Trophoblast cell (in vitro differentiated cells and primary cell): ENCODE data around the gene GTF2F2.

ENCODE experiments used
- DNase-seq, 2 donors: peaks; one replicate each; pipeline ENCODE4 v3.0.0-alpha.2; 2016
- H2AFZ ChIP-seq: 2 replicates; pipeline ENCODE4 v1.6.1; 2013; ENCODE audit warnings: low read length, moderate library complexity, mild to moderate bottlenecking; ENCODE audit not compliant: insufficient read depth, poor library complexity
- H2AK5ac ChIP-seq: 2 replicates; pipeline ENCODE4 v1.6.1; 2013; ENCODE audit warnings: mild to moderate bottlenecking, low read length
- H2BK120ac ChIP-seq: 2 replicates; pipeline ENCODE4 v1.6.1; 2013; ENCODE audit warnings: low read length, mild to moderate bottlenecking, moderate library complexity; ENCODE audit not compliant: insufficient read depth, poor library complexity
- H2BK12ac ChIP-seq: 2 replicates; pipeline ENCODE4 v1.6.1; 2013; ENCODE audit warnings: mild to moderate bottlenecking, low read length, moderate library complexity
- H2BK5ac ChIP-seq: 2 replicates; pipeline ENCODE4 v1.6.1; 2013; ENCODE audit warnings: low read length, low read depth, moderate library complexity, mild to moderate bottlenecking; ENCODE audit not compliant: poor library complexity
- H3K14ac ChIP-seq: 2 replicates; pipeline ENCODE4 v1.6.1; 2013; ENCODE audit warnings: mild to moderate bottlenecking, low read length
- H3K18ac ChIP-seq: 2 replicates; pipeline ENCODE4 v1.6.1; 2013; ENCODE audit warnings: mild to moderate bottlenecking, low read length
- H3K23ac ChIP-seq: 2 replicates; pipeline ENCODE4 v1.6.1; 2013; ENCODE audit warnings: low read length
- H3K27ac ChIP-seq: 2 replicates; pipeline ENCODE4 v1.5.1; 2013; ENCODE audit warnings: low read depth, mild to moderate bottlenecking, inconsistent platforms, low read length, moderate library complexity
- H3K27me3 ChIP-seq: 2 replicates; pipeline ENCODE4 v1.6.1; 2013; ENCODE audit warnings: inconsistent platforms, mild to moderate bottlenecking, low read length, moderate library complexity; ENCODE audit not compliant: insufficient read depth
- H3K36me3 ChIP-seq, 2 experiments: 1 replicate in 1 of 2; 2 replicates in 1 of 2; pipeline ENCODE4 v1.6.1; 2013; ENCODE audit warnings: low read length in 2 of 2, mild to moderate bottlenecking in 2 of 2, moderate library complexity in 1 of 2; ENCODE audit not compliant: insufficient read depth in 2 of 2, control insufficient read depth in 1 of 2
- H3K4ac ChIP-seq: 2 replicates; pipeline ENCODE4 v1.6.1; 2013; ENCODE audit warnings: low read depth, mild to moderate bottlenecking, low read length, moderate library complexity
- H3K4me1 ChIP-seq, 2 experiments: 1 replicate in 1 of 2; 2 replicates in 1 of 2; pipeline ENCODE4 v1.6.1; 2013; ENCODE audit warnings: low read length in 2 of 2, mild to moderate bottlenecking in 2 of 2, moderate library complexity in 1 of 2; ENCODE audit not compliant: insufficient read depth in 2 of 2, control insufficient read depth in 1 of 2
- H3K4me2 ChIP-seq: 2 replicates; pipeline ENCODE4 v1.6.1; 2013; ENCODE audit warnings: inconsistent platforms, mild to moderate bottlenecking, low read length, moderate library complexity
- H3K4me3 ChIP-seq: 2 replicates; pipeline ENCODE4 v1.5.1; 2013; ENCODE audit warnings: mild to moderate bottlenecking, low read depth, low read length, inconsistent platforms
- H3K79me1 ChIP-seq: one replicate; pipeline ENCODE4 v1.6.1; 2013; ENCODE audit warnings: low read length
- H3K79me2 ChIP-seq: 2 replicates; pipeline ENCODE4 v1.6.1; 2013; ENCODE audit warnings: low read length, mild to moderate bottlenecking; ENCODE audit not compliant: control insufficient read depth, insufficient read depth, poor library complexity
- H3K9ac ChIP-seq: 2 replicates; pipeline ENCODE4 v1.6.1; 2013; ENCODE audit warnings: mild to moderate bottlenecking, low read length
- H3K9me3 ChIP-seq: 2 replicates; pipeline ENCODE4 v1.6.1; 2013; ENCODE audit warnings: low read depth, mild to moderate bottlenecking, control low read depth, inconsistent platforms, low read length; ENCODE audit not compliant: insufficient read depth
- H4K12ac ChIP-seq: 2 replicates; pipeline ENCODE4 v1.6.1; 2013; ENCODE audit warnings: low read depth, mild to moderate bottlenecking, low read length, moderate library complexity
- H4K8ac ChIP-seq: 2 replicates; pipeline ENCODE4 v1.6.1; 2013; ENCODE audit warnings: low read depth, mild to moderate bottlenecking, low read length, moderate library complexity
- H4K91ac ChIP-seq: one replicate; pipeline ENCODE4 v1.6.1; 2013; ENCODE audit warnings: low read depth, mild to moderate bottlenecking, low read length, moderate library complexity
- WGBS: extraction: QIAGEN DNeasy Blood & Tissue Kit; methylation state at CpG from one replicate; pipeline ENCODE4 v1.1.7; 2013; ENCODE audit warnings: missing lambda C conversion rate; ENCODE audit not compliant: insufficient read length, insufficient coverage; ENCODE audit errors: extremely low coverage; 5-methylcytosine and 5-hydroxymethylcytosine counted together

GTF2F2 gene

DNA sequence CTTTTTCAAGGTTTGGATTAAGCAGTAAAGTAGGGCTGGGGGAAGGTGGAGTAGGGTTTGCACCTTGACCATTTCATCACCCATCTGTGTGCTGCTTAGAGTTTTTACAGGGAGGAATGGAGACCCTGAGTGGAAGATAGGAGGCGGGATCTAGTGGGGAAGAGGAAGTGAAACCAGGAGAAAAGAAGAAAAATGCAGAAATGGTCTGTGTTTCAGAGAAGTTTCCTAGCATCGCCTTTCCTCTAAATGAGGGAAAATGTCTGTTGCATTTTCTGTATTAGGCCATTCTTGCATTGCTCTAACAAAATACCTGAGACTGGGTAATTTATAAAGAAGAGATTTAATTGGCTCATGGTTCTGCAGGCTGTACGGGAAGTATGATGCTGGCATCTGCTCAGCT, 156.6 kb downstream of the GTF2F2 start:
- no peak overlapping the region for H3K4me3 ChIP-seq
- no peak overlapping the region for H2BK5ac ChIP-seq
- no peaks in the 10 kb centered on the region for H3K9me3 ChIP-seq
- H4K12ac ChIP-seq = no peak overlapping the region
- H3K27ac ChIP-seq = no peak overlapping the region
- no peak overlapping the region for H2AFZ ChIP-seq
- H3K4me2 ChIP-seq = no peak overlapping the region
- no CpG with 5 or more reads among the region's 3 CpGs for WGBS
- no peak overlapping the region for H3K23ac ChIP-seq
- no peak overlapping the region for H4K91ac ChIP-seq
- no peaks in the 10 kb centered on the region for H3K4me1 ChIP-seq
- no peak overlapping the region for H4K8ac ChIP-seq
- H3K36me3 ChIP-seq = peaks cover 0 to 1% of the 10 kb centered on the region in 2 experiments
- no peak overlapping the region for H3K14ac ChIP-seq
- no peaks in the 10 kb centered on the region for H3K79me2 ChIP-seq
- peak in 1 of 2 donors; percentile 23 for DNase-seq
- no peak overlapping the region for H2AK5ac ChIP-seq
- no peak overlapping the region for H3K9ac ChIP-seq
- H3K27me3 ChIP-seq = no peaks in the 10 kb centered on the region
- H3K18ac ChIP-seq = no peak overlapping the region
- no peak overlapping the region for H3K4ac ChIP-seq
- no peak overlapping the region for H2BK120ac ChIP-seq
- H2BK12ac ChIP-seq = no peak overlapping the region
- no peaks in the 10 kb centered on the region for H3K79me1 ChIP-seq

DNA sequence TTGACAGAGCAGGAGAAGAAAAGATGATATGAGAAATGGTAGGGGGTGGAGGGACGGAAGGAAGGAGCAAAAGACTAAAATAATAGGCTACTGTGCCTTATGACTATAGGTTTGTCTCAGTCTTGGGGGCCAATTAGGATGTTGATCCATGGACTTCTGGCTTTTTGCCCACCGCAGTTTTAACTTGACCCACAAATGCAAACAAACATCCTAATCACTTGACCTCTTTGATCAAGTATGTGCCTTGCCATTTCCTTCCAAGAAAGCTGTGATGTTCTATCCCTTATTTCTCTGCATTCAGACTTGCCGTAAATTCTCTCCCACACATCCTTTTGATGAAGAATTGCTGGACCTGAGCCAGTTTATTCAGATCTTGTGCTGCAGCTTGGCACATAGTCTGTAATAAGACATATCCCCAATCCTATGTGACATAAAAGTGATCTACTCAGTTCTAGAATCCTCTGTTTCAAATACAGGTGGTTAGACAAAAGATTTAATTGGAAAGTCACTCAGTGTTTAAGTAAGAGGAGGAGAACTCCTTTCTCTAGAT, 157.9 kb downstream of the GTF2F2 start:
- no peaks in the 10 kb centered on the region for H3K4me1 ChIP-seq
- H3K27me3 ChIP-seq = no peaks in the 10 kb centered on the region
- no peak overlapping the region for H2AFZ ChIP-seq
- H2AK5ac ChIP-seq = no peak overlapping the region
- no peak overlapping the region for H2BK120ac ChIP-seq
- H3K36me3 ChIP-seq = peaks cover 0 to 1% of the 10 kb centered on the region in 2 experiments
- no peaks in the 10 kb centered on the region for H3K79me1 ChIP-seq
- no peaks in the 10 kb centered on the region for H3K9me3 ChIP-seq
- no peak overlapping the region for H3K4me3 ChIP-seq
- no peak overlapping the region for H3K18ac ChIP-seq
- no peak overlapping the region for H3K4ac ChIP-seq
- no peak overlapping the region for H2BK12ac ChIP-seq
- H3K79me2 ChIP-seq = no peaks in the 10 kb centered on the region
- no peak overlapping the region for H3K4me2 ChIP-seq
- H3K14ac ChIP-seq = no peak overlapping the region
- H3K27ac ChIP-seq = no peak overlapping the region
- H3K9ac ChIP-seq = no peak overlapping the region
- no peak for DNase-seq
- no peak overlapping the region for H4K8ac ChIP-seq
- H4K91ac ChIP-seq = no peak overlapping the region
- no CpG with 5 or more reads among the region's 3 CpGs for WGBS
- no peak overlapping the region for H4K12ac ChIP-seq
- no peak overlapping the region for H3K23ac ChIP-seq
- no peak overlapping the region for H2BK5ac ChIP-seq

DNA sequence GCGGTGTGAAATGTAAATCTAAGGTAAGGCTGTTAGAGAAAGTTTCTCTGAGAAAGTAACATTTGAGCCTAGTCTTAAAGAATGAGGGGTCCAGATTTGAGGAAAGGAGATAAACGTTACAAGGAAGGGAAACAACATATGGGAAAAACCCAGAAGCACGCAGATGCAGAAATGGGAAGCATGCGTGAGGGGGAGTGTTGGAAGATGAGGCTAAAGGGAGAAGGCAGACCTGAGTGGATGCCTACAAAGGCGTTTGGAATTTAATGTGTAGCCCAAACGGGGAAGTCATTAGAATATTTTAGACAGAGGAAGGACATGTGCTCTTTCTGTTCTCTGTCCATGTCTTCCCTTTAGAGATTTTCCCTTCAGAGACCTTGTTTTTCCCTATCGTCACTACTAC, 159.7 kb downstream of the GTF2F2 start:
- Histone ChIP-seq H2AFZ (no peak overlapping the region), H3K27ac (no peak overlapping the region), H4K91ac (no peak overlapping the region), H3K4ac (no peak overlapping the region), H3K27me3 (no peaks in the 10 kb centered on the region), H3K18ac (no peak overlapping the region), H3K23ac (no peak overlapping the region), H3K4me3 (no peak overlapping the region), H4K12ac (no peak overlapping the region), H3K79me2 (no peaks in the 10 kb centered on the region), H2BK12ac (no peak overlapping the region), H2BK120ac (no peak overlapping the region), H4K8ac (no peak overlapping the region), H3K14ac (no peak overlapping the region), H2BK5ac (no peak overlapping the region), H3K4me2 (no peak overlapping the region), H3K9me3 (no peaks in the 10 kb centered on the region), H3K9ac (no peak overlapping the region), H3K79me1 (no peaks in the 10 kb centered on the region), H2AK5ac (no peak overlapping the region), H3K36me3 (peaks cover 0 to 1% of the 10 kb centered on the region in 2 experiments), H3K4me1 (no peaks in the 10 kb centered on the region)
- DNase-seq = no peak
- WGBS = no CpG with 5 or more reads among the region's 7 CpGs

DNA sequence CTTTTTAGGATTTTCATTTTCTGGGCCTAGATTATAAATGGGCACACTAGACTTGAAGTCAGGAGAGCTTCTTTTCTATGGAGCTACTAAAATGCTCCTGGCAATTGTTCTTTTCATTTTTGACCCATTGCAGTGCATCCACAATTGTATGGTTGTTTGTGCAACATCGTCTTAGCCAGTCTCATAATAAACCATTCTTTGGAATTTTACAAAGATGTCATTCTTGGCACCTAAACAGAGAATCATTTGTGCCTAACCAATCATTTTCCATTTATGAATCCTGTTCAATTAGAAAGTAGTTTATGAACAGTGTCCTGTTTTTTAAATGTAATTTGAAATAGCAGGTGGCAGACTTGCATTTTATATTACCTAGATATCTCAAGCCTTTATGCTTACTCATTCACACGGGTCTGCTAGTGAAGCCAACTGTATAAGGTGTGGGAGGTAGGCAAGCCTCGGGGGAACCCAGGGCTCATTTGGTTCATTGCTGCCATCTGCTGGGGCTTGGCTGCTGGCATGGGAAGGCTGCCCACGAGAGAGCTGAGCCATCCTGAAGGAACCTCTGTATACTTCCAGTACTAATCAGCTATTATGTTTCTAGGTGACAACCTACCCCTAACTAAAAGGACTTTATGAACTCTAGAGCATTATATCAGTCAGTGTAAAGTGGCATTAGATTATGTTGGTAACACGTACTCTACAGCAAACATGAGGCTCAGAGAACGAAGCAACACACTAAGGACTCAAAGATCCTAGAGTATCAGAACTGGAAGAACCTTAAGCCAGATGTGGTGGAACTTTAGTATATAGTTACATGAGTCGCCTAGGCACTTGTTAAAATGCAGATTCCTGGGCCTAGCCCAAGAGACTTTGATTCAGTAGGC, 160.7 kb downstream of the GTF2F2 start:
- Histone ChIP-seq H2BK120ac (no peak overlapping the region), H3K4me1 (no peaks in the 10 kb centered on the region), H2BK12ac (no peak overlapping the region), H4K12ac (no peak overlapping the region), H3K23ac (no peak overlapping the region), H3K79me1 (no peaks in the 10 kb centered on the region), H3K27ac (no peak overlapping the region), H3K79me2 (no peaks in the 10 kb centered on the region), H3K36me3 (peaks cover 0 to 1% of the 10 kb centered on the region in 2 experiments), H3K4me2 (no peak overlapping the region), H3K4ac (no peak overlapping the region), H2AFZ (no peak overlapping the region), H3K4me3 (no peak overlapping the region), H3K9me3 (no peaks in the 10 kb centered on the region), H3K9ac (no peak overlapping the region), H3K18ac (no peak overlapping the region), H2AK5ac (no peak overlapping the region), H3K27me3 (no peaks in the 10 kb centered on the region), H3K14ac (no peak overlapping the region), H4K91ac (no peak overlapping the region), H4K8ac (no peak overlapping the region), H2BK5ac (no peak overlapping the region)
- peak; percentile 38 to 71 for DNase-seq
- WGBS = no CpG with 5 or more reads among the region's 7 CpGs
